HG02981 (cell line): ENCODE results near the gene KCNK2.
"Not testable (repeated sequence)": the region's sequence is repeated elsewhere in the genome, so short reads cannot be mapped to it uniquely, and the experiment has no call there.

Source experiments
- ATAC-seq: cut with Tn5 transposase; IDR thresholded peaks from one replicate; pipeline ENCODE4 v1.9.1; 2021; ENCODE audit warnings: mild to moderate bottlenecking, moderate library complexity; ENCODE audit not compliant: unreplicated experiment

Gene KCNK2

DNA sequence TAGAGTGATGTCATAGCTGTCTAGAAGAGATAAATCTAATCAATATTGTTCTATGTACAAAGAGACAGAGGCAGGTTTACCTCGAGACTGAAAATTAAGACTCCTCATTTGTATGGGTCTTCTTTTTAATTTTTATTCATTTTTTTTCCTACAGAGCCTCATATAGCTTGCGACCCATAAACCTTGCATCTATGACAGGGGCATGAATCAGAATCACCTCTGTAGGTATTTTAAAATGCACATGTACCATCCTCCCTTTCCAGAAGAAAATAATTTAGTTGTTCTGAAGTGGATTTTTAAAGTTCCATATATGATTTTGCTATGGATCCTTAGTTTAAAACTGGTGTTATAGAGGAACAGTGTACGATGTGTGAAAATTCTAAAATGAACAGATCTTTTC, 64.5 kb downstream of the KCNK2 start:
- no peak for ATAC-seq

GRCh38 chr1:215151841-215152549, 69.5 kb downstream of the KCNK2 start:
- ATAC-seq, result no peak

- ATAC-seq, result no peak
These were observed 73.7 kb downstream of the KCNK2 start for GRCh38 chr1:215156232-215156631.

DNA sequence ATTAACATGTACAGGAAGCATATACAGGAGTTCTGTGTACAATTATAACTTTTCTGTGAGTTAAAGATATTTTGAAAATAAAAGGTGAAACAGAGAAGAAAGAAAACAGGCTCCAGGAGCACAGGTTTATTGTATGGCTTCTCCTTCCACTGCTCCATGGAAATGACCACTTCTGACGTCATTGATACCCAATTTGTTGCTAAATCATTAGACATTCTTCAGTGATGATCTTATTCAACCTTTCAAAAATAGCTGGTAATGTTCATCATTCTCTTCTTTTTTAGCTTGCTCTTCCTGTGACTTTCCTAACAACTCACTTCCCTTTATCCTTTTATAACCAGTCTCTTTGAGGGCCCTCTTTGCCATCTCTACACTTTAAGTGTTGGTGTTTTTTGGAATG, 77.8 kb downstream of the KCNK2 start:
- ATAC-seq, result no peak

GRCh38 chr1:215163144-215163543, 80.6 kb downstream of the KCNK2 start:
- ATAC-seq, result not testable (repeated sequence)

DNA sequence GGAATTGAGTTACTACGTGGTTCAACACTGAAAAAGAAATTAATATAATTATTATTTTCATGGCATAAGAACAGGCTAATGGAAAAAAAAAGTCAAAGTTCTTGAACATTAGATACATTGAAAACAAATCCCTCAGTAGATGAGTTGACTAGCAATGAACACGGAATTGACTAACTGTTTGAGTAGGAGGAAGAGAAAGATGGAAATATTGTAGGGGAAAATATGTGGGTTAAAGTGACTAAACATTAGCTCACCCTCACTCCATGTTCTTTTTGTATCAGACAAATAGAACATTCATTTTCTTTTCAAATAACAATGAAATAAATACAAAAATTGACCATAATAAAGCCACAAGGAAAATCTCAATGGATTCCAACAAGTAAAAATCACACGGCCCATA, 84.3 kb downstream of the KCNK2 start:
- no peak for ATAC-seq

- no peak for ATAC-seq
These were observed 99.0 kb downstream of the KCNK2 start for GRCh38 chr1:215181518-215181917.

DNA sequence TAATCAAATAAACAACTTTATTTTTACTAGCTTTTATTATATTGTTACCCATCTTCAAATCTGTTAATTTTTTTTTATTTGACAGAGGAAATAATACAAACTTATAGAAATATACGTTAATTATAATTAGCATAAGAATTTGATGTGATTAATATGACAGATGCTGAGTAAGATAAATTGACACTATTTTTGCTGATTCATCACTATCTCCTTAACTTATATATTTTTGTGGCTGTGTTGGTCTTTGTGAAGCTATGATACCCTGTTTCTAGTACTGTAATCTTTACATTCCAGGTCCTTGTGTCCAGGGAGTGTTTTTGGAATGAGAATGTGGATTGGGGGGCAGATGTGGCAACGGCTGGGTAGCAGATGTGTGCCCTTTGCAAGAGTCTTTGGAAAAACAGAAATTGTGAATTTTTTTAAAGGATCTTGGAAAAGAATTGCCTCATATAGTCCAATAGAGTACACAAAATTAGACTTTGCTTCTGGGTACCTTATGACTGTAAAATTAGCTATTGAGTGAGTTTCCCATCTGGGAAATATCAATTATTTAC, 102.6 kb downstream of the KCNK2 start:
- ATAC-seq, result no peak

DNA sequence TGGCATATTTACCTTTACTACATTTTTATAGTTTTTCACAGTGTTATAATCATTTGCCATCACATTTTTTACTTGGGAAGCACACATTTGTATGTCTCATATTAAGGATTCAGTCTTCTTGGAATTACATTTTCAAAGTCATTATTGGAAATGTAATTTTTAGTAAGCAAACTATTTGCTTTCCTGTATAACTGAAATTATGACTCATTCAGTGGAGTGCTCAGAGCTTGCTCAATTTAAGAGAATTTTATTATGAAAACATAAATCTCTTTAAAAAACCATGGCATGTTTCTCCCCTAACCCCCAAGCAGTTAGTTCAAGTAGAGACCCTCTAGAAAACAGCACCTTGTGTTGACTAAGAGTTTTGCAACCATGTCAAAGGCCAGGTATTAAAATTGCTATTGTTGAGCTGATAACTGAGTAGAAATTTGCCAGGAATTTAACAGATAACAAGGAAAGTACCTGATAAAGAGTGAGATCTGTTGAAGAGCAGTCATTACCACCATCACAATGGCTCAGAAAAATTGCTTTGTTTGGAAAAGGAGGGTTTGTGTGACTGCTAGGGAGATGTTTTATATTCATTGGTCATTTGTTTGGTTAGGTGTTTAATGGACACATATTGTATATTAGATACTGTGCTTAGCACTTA, 105.9 kb downstream of the KCNK2 start:
- no peak for ATAC-seq

- no peak for ATAC-seq
These were observed 109.8 kb downstream of the KCNK2 start for GRCh38 chr1:215192306-215192705.

DNA sequence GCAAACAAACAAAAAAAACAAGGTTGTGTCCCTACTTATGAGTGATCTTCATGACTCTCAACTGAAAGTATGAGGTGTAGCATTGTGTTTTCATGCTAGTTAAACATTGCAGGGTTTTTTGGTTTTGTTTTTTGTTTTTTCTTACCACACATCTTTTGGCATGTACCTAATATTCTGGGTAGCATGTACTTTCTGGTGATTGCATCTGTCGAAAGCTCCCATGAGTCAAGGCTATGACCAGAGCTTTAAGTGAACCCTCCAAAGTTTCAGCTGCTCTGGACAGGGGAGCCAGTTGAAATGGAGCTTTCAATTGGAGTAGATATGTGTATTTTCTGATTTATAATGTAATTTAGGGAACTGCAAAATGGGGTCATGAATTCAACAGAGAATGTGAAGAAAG, 115.5 kb downstream of the KCNK2 start:
- ATAC-seq, result no peak

- no peak for ATAC-seq
These were observed 117.6 kb downstream of the KCNK2 start for GRCh38 chr1:215200121-215200520.

- ATAC-seq, result no peak
These were observed 118.7 kb downstream of the KCNK2 start for GRCh38 chr1:215201283-215201682.

DNA sequence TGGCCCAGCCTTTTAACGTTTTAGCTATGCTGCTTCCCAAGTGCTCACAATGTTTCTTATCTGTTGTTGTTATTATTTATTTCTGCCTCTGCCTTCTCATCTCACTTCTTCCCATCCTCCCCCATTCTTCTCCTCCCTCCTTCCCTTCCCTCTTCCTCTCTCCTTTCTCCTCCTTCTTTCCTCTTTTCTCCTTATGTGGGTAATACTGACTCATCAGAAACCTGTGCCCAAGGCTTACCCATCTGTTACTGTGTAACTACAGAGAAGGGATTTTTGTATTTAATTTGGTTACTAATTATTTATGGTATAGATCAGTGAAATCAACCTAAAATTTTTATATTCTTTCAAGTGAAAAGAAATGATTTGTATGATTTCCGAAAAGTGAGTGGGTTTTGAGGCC, 120.3 kb downstream of the KCNK2 start:
- ATAC-seq, result no peak

GRCh38 chr1:215210167-215210566, 127.6 kb downstream of the KCNK2 start:
- ATAC-seq, result no peak

DNA sequence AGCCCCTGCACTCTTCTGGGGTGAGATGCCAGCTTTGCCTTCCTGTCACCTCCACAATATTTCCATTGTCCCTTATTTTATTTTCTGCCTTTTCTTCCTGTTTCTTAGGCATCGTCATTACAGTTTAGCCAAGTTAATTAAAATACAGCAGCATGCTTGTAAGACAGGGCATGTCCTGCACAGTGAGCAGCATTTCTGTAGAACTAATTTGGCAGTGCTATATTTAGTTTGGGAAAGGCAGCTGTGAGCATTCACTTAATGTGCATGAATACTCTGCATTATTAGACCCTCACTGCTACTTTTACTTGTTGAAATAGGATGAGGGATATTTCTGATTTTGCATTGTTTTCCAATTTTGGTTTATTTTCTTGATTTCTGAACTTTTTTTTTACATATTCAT, 133.3 kb downstream of the KCNK2 start:
- no peak for ATAC-seq

DNA sequence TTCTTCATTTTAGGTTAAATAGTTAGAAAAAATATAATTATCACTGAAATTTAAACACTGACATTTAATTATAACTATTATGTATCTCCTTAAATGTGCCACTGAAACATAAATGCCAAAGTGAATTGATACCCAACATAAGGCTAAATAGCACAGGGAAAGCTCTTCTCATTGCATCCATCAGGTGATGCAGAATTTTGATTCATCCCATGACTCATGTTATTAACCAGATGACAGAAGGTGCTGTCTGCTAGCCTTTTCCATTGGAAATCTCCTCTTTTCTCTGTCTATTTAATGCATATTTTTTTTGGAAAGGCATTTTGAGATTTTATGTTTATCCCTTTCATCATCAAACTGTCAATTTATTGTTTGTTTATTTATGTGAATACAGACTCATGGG, 136.8 kb downstream of the KCNK2 start:
- no peak for ATAC-seq

- no peak for ATAC-seq
These were observed 137.8 kb downstream of the KCNK2 start for GRCh38 chr1:215220346-215220745.

DNA sequence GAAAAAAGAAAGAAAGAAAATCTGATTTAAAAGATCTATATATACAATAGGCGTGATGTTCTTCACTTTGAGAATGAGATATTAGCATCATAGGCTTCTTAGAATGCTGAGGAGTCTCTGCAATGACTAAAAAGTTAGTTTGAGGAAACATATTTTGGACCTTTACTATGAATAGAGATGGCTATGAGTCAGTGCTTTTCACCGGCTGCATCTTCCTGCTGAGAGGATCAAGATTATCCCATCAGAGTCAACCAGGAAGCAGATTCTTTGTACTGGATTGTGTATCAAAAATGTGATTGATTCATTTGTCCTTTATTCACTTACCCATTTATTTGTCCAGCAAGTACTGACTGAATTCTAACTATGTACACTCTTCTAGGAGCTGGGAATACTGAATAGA, 144.2 kb downstream of the KCNK2 start:
- no peak for ATAC-seq

DNA sequence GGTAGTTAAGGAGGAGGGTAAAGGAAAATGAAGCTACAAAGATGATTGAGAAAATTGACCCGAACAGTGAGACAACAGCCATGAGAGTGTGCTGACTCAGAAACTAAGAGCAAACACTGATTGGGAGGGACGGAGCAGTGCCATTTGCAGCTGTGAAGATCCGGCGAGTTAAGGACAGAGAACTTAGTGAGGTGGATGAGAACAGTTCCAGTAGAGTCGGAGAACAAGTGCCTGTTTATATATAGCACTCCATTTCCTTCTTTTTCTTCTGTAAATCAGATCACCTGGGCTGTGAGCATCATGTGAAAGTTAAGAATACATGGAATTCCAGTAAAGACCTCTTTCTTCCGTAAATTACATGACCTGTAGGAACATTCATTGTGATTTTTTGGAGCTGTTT, 145.7 kb downstream of the KCNK2 start:
- no peak for ATAC-seq

GRCh38 chr1:215241451-215241850, 158.9 kb downstream of the KCNK2 start:
- no peak for ATAC-seq

DNA sequence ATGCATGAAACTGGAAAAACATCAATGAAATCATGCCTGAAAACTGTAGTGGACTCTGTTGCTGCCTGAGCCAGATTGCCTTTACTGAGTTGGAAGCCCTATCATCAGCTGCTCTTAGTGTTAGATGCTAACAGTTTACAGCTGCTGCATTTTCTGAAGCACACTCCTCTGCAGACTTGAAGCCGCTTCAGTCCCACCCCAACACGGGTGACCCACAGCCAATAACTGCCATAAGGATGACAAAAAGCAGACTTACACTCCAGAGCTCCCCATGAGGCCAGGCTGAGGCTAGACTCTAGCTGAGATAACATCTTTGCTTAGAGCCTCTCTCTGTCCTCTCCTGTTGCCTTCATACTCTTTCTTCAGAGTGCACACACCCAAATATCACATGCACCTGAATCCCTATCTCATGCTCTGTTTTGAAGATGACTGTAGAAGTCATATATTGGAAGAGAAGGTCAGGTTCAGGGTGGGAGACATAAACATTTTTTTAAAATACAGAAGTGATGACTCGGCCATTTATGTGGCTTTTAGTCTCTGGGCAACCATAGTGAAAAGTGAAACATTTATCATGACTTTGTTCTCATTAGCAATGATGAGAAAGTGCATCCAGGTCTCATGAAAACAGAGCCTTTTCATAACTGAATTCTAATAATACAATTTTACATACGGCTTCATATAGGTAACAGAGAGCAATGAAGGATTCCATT, 161.0 kb downstream of the KCNK2 start:
- no peak for ATAC-seq
